HG03460 (cell line): ENCODE results near the gene UBR7.
"Not testable (repeated sequence)": the region's sequence is repeated elsewhere in the genome, so short reads cannot be mapped to it uniquely, and the experiment has no call there.

Source experiments
- ATAC-seq: cut with Tn5 transposase; IDR thresholded peaks from one replicate; pipeline ENCODE4 v1.9.1; 2021; ENCODE audit not compliant: unreplicated experiment

The UBR7 gene

DNA sequence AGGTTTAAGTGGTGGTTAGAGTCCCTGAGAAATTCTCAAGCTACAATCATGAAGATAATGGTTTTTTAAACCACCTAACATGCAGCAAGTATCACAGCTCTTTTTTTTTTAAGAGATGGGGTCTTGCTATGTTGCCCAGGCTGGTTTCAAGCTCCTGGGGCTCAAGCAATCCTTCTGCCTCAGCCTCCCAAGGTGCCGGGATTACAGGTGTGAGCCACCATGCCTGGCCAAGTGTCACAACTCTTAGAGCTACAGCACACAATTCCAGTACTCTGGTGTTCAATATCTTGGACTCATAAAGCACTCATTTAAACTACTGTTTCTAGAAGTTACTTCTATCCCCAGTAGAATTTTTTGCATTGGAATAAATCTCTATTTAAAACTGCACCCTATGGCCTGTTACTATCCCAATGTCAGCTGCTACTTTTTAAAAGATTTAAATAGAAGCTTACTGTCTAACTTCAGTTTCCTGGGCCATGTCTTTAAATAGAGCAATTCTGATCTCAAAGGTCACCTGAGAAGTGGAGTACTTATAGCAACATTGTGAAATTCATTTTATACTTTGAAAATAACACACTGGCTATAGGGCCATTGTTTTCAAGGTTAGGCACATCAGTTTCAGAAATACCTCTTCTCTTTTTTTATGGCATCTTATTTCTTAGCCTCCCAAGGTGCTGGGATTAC is 11.6 kb upstream of the UBR7 start:
- no peak for ATAC-seq

DNA sequence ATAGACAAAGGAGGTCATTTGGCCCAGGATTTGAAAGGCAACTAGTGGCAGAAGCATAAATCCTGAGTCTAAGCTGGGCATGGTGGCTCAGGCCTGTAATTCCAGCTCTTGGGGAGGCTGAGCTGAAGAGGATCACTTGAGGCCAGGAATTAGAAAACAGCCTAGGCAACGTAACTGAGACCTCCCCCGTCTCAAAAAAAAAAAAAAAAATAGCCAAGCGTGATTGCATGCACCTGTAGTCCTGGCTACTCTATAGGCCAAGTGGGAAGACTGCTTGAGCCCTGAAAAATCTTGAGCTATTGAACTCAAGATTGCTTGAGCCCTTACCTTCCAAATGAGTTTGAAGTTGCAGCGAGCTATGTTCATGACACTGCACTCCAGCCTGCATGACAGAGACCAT is 8.0 kb upstream of the UBR7 start:
- ATAC-seq: no peak

DNA sequence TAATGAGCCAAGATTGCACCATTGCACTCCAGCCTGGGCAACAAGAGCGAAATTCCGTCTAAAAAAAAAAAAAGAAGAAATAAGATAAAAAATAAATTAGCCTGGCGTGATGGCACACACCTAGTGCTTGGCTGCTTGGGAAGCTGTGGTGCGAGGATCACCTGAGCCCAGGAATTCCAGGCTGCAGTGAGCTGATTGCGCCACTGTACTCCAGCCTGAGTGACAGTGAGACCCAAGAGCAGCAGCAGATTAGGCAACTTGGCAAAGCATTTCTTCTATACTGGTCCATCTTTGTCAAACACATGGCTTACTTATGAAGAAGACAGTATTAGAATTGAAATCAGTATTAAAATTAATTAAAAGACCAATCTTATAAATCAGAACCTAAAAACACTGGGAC is 6.5 kb upstream of the UBR7 start:
- ATAC-seq: no peak

DNA sequence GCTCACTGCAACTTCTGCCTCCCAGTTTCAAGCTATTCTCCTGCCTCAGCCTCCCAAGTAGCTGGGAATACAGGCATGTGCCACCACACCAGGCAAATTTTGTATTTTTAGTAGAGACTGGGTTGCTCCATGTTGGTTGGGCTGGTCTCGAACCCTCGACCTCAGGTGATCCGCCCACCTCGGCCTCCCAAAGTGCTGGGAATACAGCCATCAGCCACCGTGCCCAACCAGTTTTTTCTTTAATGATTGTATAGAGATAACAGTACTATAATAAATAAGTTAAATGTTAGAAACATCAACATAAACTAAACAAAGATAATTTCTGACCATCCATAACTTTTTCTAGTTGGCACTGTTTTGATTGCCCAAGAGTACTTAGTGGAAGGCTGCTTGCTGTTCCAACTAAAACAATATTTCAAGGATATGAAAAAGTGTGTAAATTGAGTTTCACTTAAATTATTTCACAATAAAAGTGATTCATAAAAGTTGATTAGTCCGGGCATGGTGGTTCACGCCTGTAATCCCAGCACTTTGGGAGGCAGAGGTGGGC is 5.8 kb upstream of the UBR7 start:
- ATAC-seq: no peak

DNA sequence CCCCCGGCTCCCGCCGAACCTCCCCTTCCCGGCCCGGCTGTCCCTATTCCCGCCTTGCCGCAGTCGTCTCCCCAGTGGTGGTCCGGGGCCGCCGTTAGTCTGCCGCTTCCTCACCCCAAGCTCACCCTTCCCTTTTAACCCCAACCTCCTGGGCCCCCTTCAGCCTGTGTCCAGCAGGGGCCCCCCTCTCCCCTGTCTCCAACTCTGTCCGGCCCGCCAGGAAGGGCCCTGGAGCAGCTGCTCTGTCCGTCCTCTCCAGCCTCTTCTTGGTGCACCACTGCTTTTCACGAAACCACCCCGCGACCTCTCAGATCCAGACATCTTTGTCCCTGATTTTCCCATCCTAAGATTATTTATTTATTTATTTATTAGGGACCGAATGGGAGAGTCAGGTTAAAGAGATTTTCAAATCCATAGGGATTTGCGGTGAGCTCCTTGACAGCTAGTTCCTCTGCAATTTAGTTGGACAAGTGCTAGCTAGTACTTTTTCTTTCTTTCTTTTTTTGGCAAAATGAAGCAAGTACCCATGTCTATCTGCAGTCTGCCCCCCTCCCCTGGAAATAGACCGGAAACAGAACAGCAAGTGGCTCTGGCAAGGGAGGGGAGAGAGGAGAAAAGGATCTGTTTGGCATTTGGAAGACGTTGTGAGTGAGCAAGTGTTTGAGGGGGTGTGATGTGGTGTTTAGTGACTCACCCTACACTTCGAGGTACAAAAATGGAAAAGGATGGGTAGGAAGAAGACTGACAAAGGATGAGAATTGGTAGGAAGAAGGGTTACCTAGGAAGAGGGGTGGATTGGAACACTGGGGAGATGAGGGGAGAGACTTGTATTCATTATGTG is 632 bp downstream of the UBR7 start:
- ATAC-seq: peak; percentile 51

DNA sequence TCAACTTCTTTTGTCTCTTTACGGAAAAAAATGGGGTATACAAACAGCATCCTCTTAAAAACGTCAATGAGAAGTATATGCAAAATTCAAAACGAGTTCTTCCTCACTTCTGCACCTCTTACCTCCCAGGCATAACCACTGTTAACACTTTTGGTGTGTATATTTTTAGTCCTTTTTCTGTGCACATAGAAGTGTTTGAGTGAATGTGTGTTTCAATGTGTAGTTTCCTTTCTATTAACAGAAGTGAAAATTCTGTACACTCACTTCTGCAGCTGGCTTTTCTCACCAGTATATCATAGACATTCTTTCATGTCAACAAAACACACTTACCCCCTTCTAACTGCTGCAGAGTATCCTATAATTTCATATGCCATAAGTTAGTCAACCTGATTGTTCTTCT is 5.4 kb downstream of the UBR7 start:
- peak; percentile 56 for ATAC-seq

DNA sequence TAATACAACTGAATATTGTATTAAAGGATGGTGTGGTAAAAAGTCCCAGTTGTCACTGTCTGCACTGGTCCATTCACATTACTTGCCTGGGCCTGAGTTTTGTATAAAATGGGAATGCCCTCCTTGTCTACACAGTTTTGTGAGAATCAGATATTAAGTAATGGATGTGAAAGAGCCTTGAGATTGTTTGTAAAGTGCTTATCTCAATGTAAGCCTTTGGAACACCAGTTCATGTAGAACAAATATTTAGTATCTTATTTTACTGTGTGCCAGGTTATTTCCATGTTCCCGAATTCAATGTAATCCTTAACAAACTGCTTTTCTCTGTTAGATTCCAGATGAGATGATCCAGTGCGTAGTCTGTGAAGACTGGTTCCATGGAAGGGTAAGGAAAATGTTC is 7.5 kb downstream of the UBR7 start:
- no peak for ATAC-seq

DNA sequence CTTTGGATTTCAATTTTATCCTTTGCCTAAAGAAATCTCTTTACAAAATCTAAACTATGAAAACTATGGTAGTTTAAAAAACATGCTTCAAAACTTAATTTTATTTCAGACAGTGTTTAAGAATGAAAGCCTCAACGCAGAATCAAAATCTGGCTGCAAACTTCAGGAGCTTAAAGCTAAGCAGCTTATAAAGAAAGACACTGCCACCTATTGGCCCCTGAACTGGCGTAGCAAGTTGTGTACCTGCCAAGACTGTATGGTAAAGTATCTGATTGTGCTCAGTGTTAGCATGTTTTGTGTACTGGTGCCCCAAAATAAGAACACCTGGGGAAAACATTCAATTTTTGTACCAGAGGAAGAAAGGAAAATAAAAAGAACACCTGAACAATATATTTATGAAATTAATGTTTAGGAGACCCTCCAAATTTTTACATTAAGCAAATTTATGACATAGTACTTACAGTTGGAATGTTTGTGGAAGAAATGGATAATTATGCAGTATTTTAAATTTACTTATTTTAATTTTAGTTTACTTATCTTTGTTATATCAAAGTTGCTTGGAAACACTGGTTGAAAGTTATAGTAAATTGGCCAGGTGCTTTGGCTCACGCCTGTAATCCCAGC is 12.2 kb downstream of the UBR7 start:
- peak; percentile 74 for ATAC-seq

DNA sequence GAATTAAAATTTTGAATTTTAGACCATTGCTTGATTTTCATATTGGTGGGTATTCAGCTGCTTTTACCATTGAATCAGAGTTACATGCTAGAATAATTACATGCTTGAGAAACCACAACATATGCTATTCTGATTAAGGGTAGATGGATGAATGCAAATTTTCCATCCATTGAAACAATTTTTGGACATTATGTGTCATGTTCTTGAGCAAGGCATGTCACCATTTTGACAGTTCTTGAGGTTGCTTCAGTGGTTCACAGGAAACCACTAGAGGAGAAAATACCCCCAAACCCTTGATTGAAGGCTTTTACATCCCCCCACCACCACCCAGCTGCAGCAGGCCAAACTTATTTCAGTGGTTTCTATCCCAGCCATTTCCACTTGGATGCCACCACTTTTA is 13.5 kb downstream of the UBR7 start:
- no peak for ATAC-seq

DNA sequence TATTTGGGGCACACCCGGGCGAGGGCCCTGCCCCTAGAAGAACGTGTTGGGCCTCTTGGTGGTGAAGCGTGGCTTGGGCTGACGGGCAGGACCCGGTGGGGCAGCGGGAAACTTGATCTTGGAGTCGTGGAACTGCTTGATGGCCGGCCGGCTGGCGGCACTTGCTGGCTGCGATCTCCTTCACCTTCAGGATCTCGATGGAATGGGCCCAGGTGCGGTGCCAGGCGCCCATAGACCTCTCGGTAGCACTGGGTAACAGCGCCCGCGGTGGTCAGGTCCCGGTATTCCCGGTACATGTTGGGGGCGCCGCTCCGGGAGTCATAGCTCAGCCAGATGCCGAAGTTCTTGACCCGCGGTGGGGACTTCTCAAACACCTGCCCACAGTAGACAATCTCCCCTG is 16.5 kb downstream of the UBR7 start:
- ATAC-seq: no peak

DNA sequence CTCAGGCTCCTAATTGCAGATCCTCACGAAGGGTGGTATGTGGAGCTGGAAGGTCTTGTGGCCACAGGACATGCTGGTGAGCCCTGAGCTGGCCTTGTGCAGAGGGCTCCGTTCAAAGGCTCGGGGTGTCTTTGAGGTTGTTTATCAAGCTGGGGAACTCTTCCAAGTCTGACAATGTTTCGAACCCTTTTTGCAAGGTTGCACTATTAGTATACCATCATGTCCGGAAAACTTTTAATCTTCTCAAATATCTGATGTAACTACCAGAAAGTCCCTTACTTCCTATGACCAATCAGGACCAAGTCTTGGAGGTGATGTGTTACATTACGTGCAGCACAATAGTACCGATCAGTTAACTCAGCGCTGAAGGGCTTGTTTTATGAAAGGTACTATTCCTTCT is 21.5 kb downstream of the UBR7 start:
- ATAC-seq: no peak

DNA sequence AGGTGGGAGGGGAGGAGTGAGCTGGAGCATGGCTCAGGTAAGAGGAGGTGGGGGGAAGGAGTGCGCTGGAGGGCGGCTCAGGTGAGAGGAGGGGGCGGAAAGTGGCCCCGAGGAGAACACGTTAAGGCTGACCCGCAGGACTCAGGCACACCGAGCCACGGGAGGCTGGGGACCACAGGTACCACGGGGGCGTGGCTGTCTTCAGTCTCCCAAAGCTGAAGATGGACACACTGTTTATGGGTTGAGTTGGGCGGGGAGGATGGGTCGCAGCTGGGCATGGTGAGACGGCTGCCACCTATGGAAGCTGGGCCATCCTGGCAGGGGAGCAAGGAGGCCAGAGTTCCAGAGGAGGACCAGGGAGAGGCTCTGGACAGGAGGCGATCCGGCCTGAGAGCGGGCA is 23.5 kb downstream of the UBR7 start:
- no peak for ATAC-seq

DNA sequence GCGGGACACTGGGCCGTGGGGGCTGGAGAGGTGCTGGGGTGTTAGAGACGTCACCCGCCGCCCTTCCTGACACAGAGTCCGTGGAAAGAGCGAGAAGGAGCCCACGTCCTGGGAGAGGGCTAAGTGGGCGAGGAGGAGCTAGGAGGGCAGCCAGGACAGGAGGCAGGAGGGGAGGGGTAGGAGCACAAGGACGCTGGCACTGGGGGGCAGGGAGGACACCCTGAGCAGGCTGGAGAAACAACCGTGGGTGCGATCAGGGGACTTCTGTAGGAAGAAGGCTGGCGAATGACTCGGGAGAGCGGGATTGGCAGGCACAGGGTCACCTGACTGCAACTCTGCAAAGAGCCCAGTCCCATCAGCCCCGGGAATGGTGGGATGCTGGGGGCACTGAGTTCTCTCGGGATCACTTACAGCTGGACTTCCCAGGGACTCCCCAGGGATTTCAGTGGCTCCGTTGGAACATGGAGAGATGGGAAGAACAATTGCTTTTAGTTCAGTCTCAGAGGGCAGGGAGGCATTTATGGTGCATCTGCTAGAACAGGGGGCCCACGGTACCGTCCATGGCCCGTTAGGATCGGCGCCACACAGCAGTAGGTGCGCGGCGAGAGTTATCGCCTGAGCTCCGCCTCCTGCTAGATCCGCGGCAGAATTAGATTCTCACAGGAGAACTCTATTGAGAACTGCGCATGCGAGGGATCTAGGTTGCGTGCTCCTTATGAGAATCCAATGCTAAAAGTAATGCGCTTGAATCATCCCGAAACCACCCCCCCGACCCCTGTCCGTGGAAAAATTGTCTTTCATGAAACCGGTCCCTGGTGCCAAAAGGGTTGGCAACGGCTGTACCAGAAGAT is 24.3 kb downstream of the UBR7 start:
- no peak for ATAC-seq

DNA sequence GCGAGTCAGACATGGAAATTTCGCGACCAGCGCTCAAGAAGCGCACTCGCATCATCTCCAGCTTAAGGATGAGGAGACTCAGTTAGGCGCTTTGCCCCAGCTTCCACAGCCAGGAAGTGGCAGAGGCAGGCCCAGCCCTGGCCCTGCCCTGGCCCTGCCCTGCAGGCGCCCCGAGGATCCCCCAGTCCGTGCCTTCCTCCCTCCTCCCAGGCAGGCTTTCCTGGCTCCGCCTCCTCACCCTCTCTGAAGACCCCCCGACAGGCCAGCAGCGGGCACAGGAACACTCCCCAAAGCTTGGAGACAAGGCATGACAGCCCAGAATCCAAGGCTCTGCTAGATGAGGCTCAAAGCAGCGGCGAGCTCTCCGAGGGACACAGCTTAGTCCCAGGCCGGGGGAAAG is 25.1 kb downstream of the UBR7 start:
- no peak for ATAC-seq

DNA sequence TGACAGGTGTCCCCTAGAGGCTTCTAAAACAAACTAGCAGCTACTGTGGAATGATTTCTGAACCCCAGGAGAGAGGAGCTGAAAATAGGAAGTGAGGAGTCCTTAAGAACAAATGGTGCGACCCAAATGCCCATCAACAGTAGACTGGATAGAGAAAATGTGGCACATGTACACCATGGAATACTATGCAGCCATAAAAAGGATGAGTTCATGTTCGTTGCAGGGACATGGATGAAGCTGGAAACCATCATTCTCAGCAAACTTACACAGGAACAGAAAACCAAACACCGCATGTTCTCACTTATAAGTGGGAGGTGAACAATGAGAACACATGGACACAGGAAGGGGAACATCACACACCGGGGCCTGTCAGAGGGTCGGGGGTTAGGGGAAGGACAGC is 26.0 kb downstream of the UBR7 start:
- ATAC-seq: not testable (repeated sequence)

DNA sequence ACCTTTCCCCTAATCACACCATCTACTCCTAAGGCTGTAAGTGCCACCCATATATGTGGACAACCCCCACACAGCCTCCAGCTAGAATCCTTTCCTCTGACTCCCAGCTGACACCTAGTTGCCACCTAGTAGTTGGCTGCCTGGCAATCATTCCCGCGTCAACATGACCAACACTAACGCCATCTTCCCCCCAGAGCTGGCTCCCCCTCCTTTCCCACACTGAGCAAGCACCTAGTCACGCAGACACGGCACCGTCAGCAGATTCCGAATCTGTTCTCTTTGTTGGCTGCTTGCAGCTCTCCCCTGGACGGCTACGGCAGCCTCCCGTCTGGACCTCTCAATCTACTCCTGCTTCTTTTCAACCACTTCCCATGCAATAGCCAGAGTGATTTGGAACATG is 27.7 kb downstream of the UBR7 start:
- ATAC-seq: no peak

DNA sequence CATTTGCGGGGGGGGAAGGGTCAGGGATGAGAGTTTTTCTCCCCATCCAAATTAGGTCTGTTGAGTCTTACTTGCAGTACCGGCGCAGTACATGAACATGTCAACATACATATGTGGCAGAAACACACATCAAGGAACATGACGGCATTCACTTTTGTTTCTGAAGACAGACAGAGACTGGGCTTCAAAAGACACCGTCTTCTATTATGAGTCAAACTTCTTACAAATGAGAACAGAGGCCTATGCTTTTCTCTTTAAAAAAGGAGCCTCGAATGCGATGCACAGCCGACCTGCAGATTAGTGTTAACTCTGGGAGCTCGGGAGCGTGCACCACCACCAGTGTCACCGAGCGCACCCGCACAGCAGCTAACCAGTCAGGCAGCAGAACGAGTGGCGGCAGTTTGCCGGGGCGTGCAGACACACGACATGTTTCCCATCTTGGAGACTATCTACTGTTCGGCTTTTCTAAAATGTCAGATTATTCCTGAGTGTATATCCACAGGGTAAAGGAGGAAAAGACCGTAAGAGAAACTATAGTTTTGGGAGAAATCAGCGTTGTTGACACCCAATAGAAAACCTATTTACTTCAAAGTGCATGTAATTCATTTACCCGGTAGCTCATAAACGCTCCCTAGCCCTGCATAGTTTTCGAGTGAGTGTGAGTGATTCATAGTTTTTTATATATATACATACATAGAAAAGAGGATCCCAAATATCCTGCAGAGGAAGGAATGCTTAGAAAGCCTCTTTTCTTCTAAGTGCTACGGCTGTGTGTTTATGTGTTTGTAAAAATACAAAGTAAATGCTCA is 33.0 kb downstream of the UBR7 start:
- no peak for ATAC-seq

DNA sequence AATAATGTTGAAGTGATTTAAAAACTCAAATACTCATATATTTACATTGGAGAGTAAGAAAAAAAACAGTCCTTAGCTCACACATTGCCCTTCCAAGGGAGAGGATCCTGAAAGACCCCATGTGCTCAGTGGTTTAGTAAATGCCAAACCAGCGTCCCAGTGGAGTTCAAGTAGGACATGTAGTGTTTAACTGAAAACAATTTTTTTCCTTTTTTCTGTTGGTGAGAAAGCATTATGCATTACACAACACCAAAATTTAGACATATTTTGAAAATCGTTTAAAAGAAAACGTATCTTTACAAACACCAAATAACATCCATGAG is 33.6 kb downstream of the UBR7 start:
- no peak for ATAC-seq

DNA sequence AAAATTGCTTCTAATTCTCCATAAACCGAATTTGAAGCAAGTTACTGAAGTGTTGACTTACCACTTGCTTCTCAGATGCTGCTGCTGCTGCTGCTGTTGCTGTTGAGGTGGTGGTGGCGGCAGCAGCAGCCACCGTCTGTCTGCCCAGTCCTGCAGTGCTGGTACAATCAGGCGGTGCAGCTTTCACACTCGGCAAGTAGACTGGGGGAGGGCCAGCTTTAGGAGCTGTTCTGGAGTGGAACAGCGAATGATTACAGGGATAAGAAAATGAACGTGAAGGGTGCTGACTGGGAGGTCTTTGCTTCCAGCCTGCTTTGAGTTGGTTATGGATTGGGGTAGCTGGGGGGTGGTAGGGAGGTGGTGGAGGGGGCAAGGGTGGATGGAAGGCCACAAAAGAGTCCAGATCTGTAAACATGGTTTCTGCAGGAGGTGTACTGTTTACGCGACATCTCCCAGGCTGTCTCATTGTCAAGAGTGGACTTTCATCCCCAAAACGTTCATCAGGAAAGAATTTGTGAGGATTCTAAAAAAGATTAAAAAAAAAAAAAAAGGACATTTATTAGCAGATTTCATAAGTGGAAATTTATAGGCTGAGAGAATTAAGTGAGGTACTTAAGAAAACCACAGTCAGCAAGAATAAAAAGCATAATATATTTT is 38.8 kb downstream of the UBR7 start:
- no peak for ATAC-seq

DNA sequence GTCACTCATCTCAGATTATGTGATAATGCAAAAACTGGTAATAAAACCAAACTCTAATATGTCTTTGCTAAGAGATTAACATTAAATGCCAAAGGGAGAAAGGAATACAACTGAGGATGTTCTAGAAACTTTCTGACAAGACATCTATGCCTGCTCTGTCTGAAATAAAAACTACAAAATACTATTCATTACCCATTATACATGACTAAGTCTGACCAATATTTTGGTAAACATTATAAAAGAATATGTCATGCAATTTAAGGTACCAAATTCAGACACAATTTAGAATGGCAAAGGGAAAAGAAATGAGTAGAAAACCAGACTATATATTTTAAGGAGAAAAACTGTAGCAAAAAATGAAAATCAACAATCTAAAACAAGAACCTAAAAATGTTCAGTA is 39.5 kb downstream of the UBR7 start:
- ATAC-seq: no peak
